ENCODE results near the gene ZBTB7C. TPM values are rescaled to one million over a fixed set of nuclear protein-coding genes. Genes with fewer than 3 reads are reported as not detected.

Gene ZBTB7C
- total RNA-seq, 1 donor = 0.09 TPM

GRCh38 chr18:48077291-48077690, 331.9 kb downstream of the ZBTB7C start:
- no peak for DNase-seq (ENCODE audit: low read depth)
- H3K4me3 ChIP-seq (ENCODE audit: low read depth, low read length) = no peak overlapping the region
- no peak for TF ChIP-seq CTCF (IDR thresholded peaks at IDR 0.05; ENCODE audit: insufficient read depth, low read length)

GRCh38 chr18:48076461-48076860, 332.7 kb downstream of the ZBTB7C start:
- DNase-seq (ENCODE audit: low read depth) = no peak
- H3K4me3 ChIP-seq (ENCODE audit: low read depth, low read length) = no peak overlapping the region
- TF ChIP-seq CTCF (IDR thresholded peaks at IDR 0.05; ENCODE audit: insufficient read depth, low read length) = no peak

GRCh38 chr18:48075707-48076093, 333.5 kb downstream of the ZBTB7C start:
- no peak overlapping the region for H3K4me3 ChIP-seq (ENCODE audit: low read depth, low read length)
- TF ChIP-seq CTCF (IDR thresholded peaks at IDR 0.05; ENCODE audit: insufficient read depth, low read length) = no peak
- DNase-seq (ENCODE audit: low read depth) = no peak

- no peak overlapping the region for H3K4me3 ChIP-seq (ENCODE audit: low read depth, low read length)
- DNase-seq (ENCODE audit: low read depth) = no peak
- no peak for TF ChIP-seq CTCF (IDR thresholded peaks at IDR 0.05; ENCODE audit: insufficient read depth, low read length)
These were observed 334.1 kb downstream of the ZBTB7C start for GRCh38 chr18:48074929-48075706.

GRCh38 chr18:48073211-48073930, 335.8 kb downstream of the ZBTB7C start:
- no peak for TF ChIP-seq CTCF (IDR thresholded peaks at IDR 0.05; ENCODE audit: insufficient read depth, low read length)
- H3K4me3 ChIP-seq (ENCODE audit: low read depth, low read length) = no peak overlapping the region
- no peak for DNase-seq (ENCODE audit: low read depth)

GRCh38 chr18:48072428-48073204, 336.6 kb downstream of the ZBTB7C start:
- no peak overlapping the region for H3K4me3 ChIP-seq (ENCODE audit: low read depth, low read length)
- no peak for DNase-seq (ENCODE audit: low read depth)
- no peak for TF ChIP-seq CTCF (IDR thresholded peaks at IDR 0.05; ENCODE audit: insufficient read depth, low read length)
